ENCODE measurements around the gene P2RX6.
"Not testable (repeated sequence)": the region's sequence is repeated elsewhere in the genome, so short reads cannot be mapped to it uniquely, and the experiment has no call there.

Gene P2RX6

GRCh38 chr22:21061660-21062321, 46.8 kb downstream of the P2RX6 start:
- DNase-seq; H2BK15ac ChIP-seq (ENCODE audit: low read depth, poor library complexity, severe bottlenecking); H2AK5ac ChIP-seq (ENCODE audit: low read length, severe bottlenecking); H3K9ac ChIP-seq (ENCODE audit: low read length); H3K4me1 ChIP-seq (ENCODE audit: control insufficient read depth, insufficient read depth, low read depth, low read length); H2AFZ ChIP-seq (ENCODE audit: low read depth, low read length); H4K91ac ChIP-seq (ENCODE audit: low read length); H3K36me3 ChIP-seq (ENCODE audit: control insufficient read depth in 1 of 2, insufficient read depth in 2 of 2, low read depth in 1 of 2, low read length in 2 of 2); H3K18ac ChIP-seq (ENCODE audit: low read depth in 1 of 2, low read length in 2 of 2); H3K79me1 ChIP-seq (replicated peaks; ENCODE audit: low read length, poor library complexity, severe bottlenecking); H3K4ac ChIP-seq (ENCODE audit: low read depth in 1 of 2, low read length in 2 of 2); H3K9me3 ChIP-seq (ENCODE audit: control insufficient read depth, low read length); H4K8ac ChIP-seq (ENCODE audit: low read length); H3K4me3 ChIP-seq (ENCODE audit: insufficient read depth in 1 of 2, low read depth in 1 of 2, low read length in 2 of 2); H2BK5ac ChIP-seq (ENCODE audit: low read depth, low read length, poor library complexity, severe bottlenecking); H3K14ac ChIP-seq (ENCODE audit: low read length in 2 of 2); H2BK120ac ChIP-seq (ENCODE audit: low read depth, low read length); H3K27ac ChIP-seq (ENCODE audit: low read length, poor library complexity, severe bottlenecking); H3K23ac ChIP-seq (ENCODE audit: low read length in 2 of 2); H3K4me2 ChIP-seq (ENCODE audit: low read length, poor library complexity, severe bottlenecking); H2BK12ac ChIP-seq (ENCODE audit: low read length in 2 of 2): not testable (repeated sequence)
- peaks cover 9 to 24% of the 10 kb centered on the region in 2 experiments for H3K27me3 ChIP-seq (ENCODE audit: control insufficient read depth in 1 of 2, insufficient read depth in 1 of 2, low read length in 2 of 2)
- 91% methylated on average over 13 of the region's 18 CpGs for WGBS

DNA sequence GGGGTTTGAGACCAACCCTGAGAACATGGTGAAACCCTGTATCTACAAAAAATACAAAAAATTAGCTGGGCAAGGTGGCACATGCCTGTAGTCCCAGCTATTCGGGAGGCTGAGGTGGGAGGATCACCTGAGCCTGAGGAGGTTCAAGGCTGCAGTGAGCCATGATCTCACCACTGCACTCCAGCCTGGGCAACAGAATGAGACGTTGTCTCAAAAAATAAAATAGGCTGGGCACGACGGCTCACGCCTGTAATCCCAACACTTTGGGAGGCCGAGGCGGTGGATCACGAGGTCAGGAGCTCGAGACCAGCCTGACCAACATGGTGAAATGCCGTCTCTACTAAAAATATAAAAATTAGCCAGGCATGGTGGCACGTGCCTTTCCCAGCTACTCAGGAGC, 49.5 kb downstream of the P2RX6 start:
- H2BK5ac ChIP-seq (ENCODE audit: low read depth, low read length, poor library complexity, severe bottlenecking); H3K4me2 ChIP-seq (ENCODE audit: low read length, poor library complexity, severe bottlenecking); H2BK12ac ChIP-seq (ENCODE audit: low read length in 2 of 2); H3K14ac ChIP-seq (ENCODE audit: low read length in 2 of 2); H3K4me3 ChIP-seq (ENCODE audit: insufficient read depth in 1 of 2, low read depth in 1 of 2, low read length in 2 of 2); H3K36me3 ChIP-seq (ENCODE audit: control insufficient read depth in 1 of 2, insufficient read depth in 2 of 2, low read depth in 1 of 2, low read length in 2 of 2); H3K9me3 ChIP-seq (ENCODE audit: control insufficient read depth, low read length); H4K8ac ChIP-seq (ENCODE audit: low read length); H3K9ac ChIP-seq (ENCODE audit: low read length); H2AK5ac ChIP-seq (ENCODE audit: low read length, severe bottlenecking); H2BK120ac ChIP-seq (ENCODE audit: low read depth, low read length); H3K4ac ChIP-seq (ENCODE audit: low read depth in 1 of 2, low read length in 2 of 2); H3K23ac ChIP-seq (ENCODE audit: low read length in 2 of 2); H2AFZ ChIP-seq (ENCODE audit: low read depth, low read length); H3K79me1 ChIP-seq (replicated peaks; ENCODE audit: low read length, poor library complexity, severe bottlenecking); DNase-seq; H2BK15ac ChIP-seq (ENCODE audit: low read depth, poor library complexity, severe bottlenecking); H3K27ac ChIP-seq (ENCODE audit: low read length, poor library complexity, severe bottlenecking); H3K18ac ChIP-seq (ENCODE audit: low read depth in 1 of 2, low read length in 2 of 2); H3K4me1 ChIP-seq (ENCODE audit: control insufficient read depth, insufficient read depth, low read depth, low read length); H4K91ac ChIP-seq (ENCODE audit: low read length): not testable (repeated sequence)
- 90% methylated on average over 11 of the region's 11 CpGs for WGBS
- peaks cover 5 to 19% of the 10 kb centered on the region in 2 experiments for H3K27me3 ChIP-seq (ENCODE audit: control insufficient read depth in 1 of 2, insufficient read depth in 1 of 2, low read length in 2 of 2)

- Histone ChIP-seq H3K9me3 (ENCODE audit: control insufficient read depth, low read length) (no peaks in the 10 kb centered on the region), H3K18ac (ENCODE audit: low read depth in 1 of 2, low read length in 2 of 2) (no peak overlapping the region), H2BK15ac (ENCODE audit: low read depth, poor library complexity, severe bottlenecking) (no peak overlapping the region), H3K27me3 (ENCODE audit: control insufficient read depth in 1 of 2, insufficient read depth in 1 of 2, low read length in 2 of 2) (peaks cover 5 to 19% of the 10 kb centered on the region in 2 experiments), H3K4ac (ENCODE audit: low read depth in 1 of 2, low read length in 2 of 2) (no peak overlapping the region), H4K8ac (ENCODE audit: low read length) (no peak overlapping the region), H3K27ac (ENCODE audit: low read length, poor library complexity, severe bottlenecking) (no peak overlapping the region), H2BK5ac (ENCODE audit: low read depth, low read length, poor library complexity, severe bottlenecking) (no peak overlapping the region), H3K14ac (ENCODE audit: low read length in 2 of 2) (no peak overlapping the region), H2BK12ac (ENCODE audit: low read length in 2 of 2) (no peak overlapping the region), H4K91ac (ENCODE audit: low read length) (no peak overlapping the region), H3K4me1 (ENCODE audit: control insufficient read depth, insufficient read depth, low read depth, low read length) (no peaks in the 10 kb centered on the region), H2BK120ac (ENCODE audit: low read depth, low read length) (no peak overlapping the region), H3K4me2 (ENCODE audit: low read length, poor library complexity, severe bottlenecking) (no peak overlapping the region), H3K79me1 (replicated peaks; ENCODE audit: low read length, poor library complexity, severe bottlenecking) (no peaks in the 10 kb centered on the region), H3K4me3 (ENCODE audit: insufficient read depth in 1 of 2, low read depth in 1 of 2, low read length in 2 of 2) (no peak overlapping the region), H3K23ac (ENCODE audit: low read length in 2 of 2) (no peak overlapping the region), H3K9ac (ENCODE audit: low read length) (no peak overlapping the region), H3K36me3 (ENCODE audit: control insufficient read depth in 1 of 2, insufficient read depth in 2 of 2, low read depth in 1 of 2, low read length in 2 of 2) (no peaks in the 10 kb centered on the region), H2AK5ac (ENCODE audit: low read length, severe bottlenecking) (no peak overlapping the region), H2AFZ (ENCODE audit: low read depth, low read length) (no peak overlapping the region)
- no peak for DNase-seq
- WGBS, result 74% methylated on average over 12 of the region's 13 CpGs
Observed at GRCh38 chr22:21064917-21065864, 50.2 kb downstream of the P2RX6 start.

All from mesenchymal stem cell (in vitro differentiated cells and primary cell).